ENCODE measurements around the gene FIGN.

- TF ChIP-seq CTCF (conservative IDR thresholded peaks at IDR 0.05; ENCODE audit: low read depth, low read length) (no peak), ELK1 (IDR thresholded peaks at IDR 0.05; ENCODE audit: borderline replicate concordance, low read depth, low read length) (no peak), MAFK (IDR thresholded peaks at IDR 0.05; ENCODE audit: low read depth, low read length) (no peak), MXI1 (IDR thresholded peaks at IDR 0.05; ENCODE audit: borderline replicate concordance, low read depth, low read length) (no peak), RAD21 (IDR thresholded peaks at IDR 0.05; ENCODE audit: low read length) (no peak), USF2 (IDR thresholded peaks at IDR 0.05; ENCODE audit: low read depth, low read length) (no peak), CEBPB (IDR thresholded peaks at IDR 0.05; ENCODE audit: low read depth, low read length) (no peak)
Measured at GRCh38 chr2:163621445-163622004, 114.3 kb downstream of the FIGN start.

All from IMR-90 (cell line).